ENCODE data around the gene RAD51B. TPM values are rescaled to one million over a fixed set of nuclear protein-coding genes. Genes with fewer than 3 reads are reported as not detected.

RAD51B gene
- polyA plus RNA-seq, 1 donor (not counting 4 experiments of a cell fraction or from before 2014, with no cell fraction given), result 13.3 TPM

- no peaks in the 10 kb centered on the region for H3K4me1 ChIP-seq (ENCODE audit: control insufficient read depth, extremely low read depth, insufficient read depth, low read length)
- no peaks in the 10 kb centered on the region for H4K20me1 ChIP-seq (ENCODE audit: control insufficient read depth, extremely low read depth, insufficient read depth, low read length)
- dilution Hi-C loops (cut with MboI; ENCODE audit: extremely low pct_ligation_motif_present, low sequenced_read_pairs), result no loop called here
- H3K9me1 ChIP-seq (ENCODE audit: control insufficient read depth, extremely low read depth, insufficient read depth, low read length), result no peaks in the 10 kb centered on the region
- TF ChIP-seq EZH2 (IDR thresholded peaks at IDR 0.05; ENCODE audit: low read length), result no peak
- TF ChIP-seq, protein P1, sequence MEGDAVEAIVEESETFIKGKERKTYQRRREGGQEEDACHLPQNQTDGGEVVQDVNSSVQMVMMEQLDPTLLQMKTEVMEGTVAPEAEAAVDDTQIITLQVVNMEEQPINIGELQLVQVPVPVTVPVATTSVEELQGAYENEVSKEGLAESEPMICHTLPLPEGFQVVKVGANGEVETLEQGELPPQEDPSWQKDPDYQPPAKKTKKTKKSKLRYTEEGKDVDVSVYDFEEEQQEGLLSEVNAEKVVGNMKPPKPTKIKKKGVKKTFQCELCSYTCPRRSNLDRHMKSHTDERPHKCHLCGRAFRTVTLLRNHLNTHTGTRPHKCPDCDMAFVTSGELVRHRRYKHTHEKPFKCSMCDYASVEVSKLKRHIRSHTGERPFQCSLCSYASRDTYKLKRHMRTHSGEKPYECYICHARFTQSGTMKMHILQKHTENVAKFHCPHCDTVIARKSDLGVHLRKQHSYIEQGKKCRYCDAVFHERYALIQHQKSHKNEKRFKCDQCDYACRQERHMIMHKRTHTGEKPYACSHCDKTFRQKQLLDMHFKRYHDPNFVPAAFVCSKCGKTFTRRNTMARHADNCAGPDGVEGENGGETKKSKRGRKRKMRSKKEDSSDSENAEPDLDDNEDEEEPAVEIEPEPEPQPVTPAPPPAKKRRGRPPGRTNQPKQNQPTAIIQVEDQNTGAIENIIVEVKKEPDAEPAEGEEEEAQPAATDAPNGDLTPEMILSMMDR (optimal IDR thresholded peaks at IDR 0.05 in 1 of 3, IDR thresholded peaks at IDR 0.05 in 1 of 3, conservative IDR thresholded peaks at IDR 0.05 in 1 of 3; ENCODE audit: extremely low read depth in 1 of 3, insufficient read depth in 2 of 3, low read length in 3 of 3), result no peak
- no peak overlapping the region for H3K27ac ChIP-seq (ENCODE audit: control insufficient read depth, insufficient read depth, low read length)
- H3K4me3 ChIP-seq (ENCODE audit: control insufficient read depth in 2 of 3, extremely low read depth in 1 of 3, insufficient read depth in 2 of 3, low read depth in 1 of 3, low read length in 3 of 3), result no peak overlapping the region
- no peaks in the 10 kb centered on the region for H3K9me3 ChIP-seq (ENCODE audit: control insufficient read depth, low read depth, low read length)
- no peaks in the 10 kb centered on the region for H3K36me3 ChIP-seq (ENCODE audit: control insufficient read depth in 2 of 2, extremely low read depth in 1 of 2, insufficient read depth in 2 of 2, low read length in 2 of 2)
- H3K9ac ChIP-seq (ENCODE audit: control insufficient read depth, extremely low read depth, insufficient read depth, low read length), result no peak overlapping the region
- no peaks in the 10 kb centered on the region for H3K27me3 ChIP-seq (ENCODE audit: control insufficient read depth, extremely low read depth, insufficient read depth, low read length)
- no peak for DNase-seq (ENCODE audit: low read depth, low spot score)
- H2AFZ ChIP-seq (ENCODE audit: control insufficient read depth, low read length), result no peak overlapping the region
- no peaks in the 10 kb centered on the region for H3K79me2 ChIP-seq (ENCODE audit: control insufficient read depth, insufficient read depth, low read length)
- H3K4me2 ChIP-seq (ENCODE audit: control insufficient read depth, extremely low read depth, insufficient read depth, low read depth, low read length), result no peak overlapping the region
- FAIRE-seq, result no peak
Measured at GRCh38 chr14:68341411-68342212, 522.0 kb downstream of the RAD51B start.

DNA sequence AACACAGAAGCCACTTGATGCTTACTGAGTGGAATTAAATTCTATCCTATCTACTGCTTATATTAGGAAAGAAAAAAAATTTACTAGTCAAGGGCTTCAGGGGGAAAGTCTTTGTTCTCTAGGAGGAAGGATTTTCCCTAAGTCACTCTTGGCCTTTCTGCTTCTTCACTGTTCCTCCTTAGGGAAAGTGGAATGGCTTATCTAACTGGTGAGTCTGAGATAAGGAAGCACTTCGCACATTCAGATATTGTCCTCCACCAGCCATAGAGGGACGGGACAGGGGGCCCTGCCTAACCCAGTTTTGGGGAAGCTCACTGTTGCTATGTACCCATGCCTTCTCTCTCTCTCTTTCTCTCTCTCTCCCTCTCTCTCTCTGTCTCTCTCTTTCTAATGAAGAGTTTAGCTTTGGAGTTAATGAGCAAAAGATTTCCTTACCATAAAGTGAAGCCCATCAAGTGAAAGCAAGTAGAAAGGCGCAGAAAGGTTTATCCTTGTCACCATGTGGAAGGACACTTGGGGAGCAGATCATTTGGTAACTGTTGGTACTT lies 522.7 kb downstream of the RAD51B start:
- no peaks in the 10 kb centered on the region for H3K4me1 ChIP-seq (ENCODE audit: control insufficient read depth, extremely low read depth, insufficient read depth, low read length)
- FAIRE-seq, result no peak
- H3K4me2 ChIP-seq (ENCODE audit: control insufficient read depth, extremely low read depth, insufficient read depth, low read depth, low read length), result no peak overlapping the region
- no peaks in the 10 kb centered on the region for H3K9me3 ChIP-seq (ENCODE audit: control insufficient read depth, low read depth, low read length)
- no peak overlapping the region for H3K9ac ChIP-seq (ENCODE audit: control insufficient read depth, extremely low read depth, insufficient read depth, low read length)
- no peaks in the 10 kb centered on the region for H3K36me3 ChIP-seq (ENCODE audit: control insufficient read depth in 2 of 2, extremely low read depth in 1 of 2, insufficient read depth in 2 of 2, low read length in 2 of 2)
- dilution Hi-C loops (cut with MboI; ENCODE audit: extremely low pct_ligation_motif_present, low sequenced_read_pairs), result no loop called here
- TF ChIP-seq EZH2 (IDR thresholded peaks at IDR 0.05; ENCODE audit: low read length), result no peak
- TF ChIP-seq, protein P1 (optimal IDR thresholded peaks at IDR 0.05 in 1 of 3, IDR thresholded peaks at IDR 0.05 in 1 of 3, conservative IDR thresholded peaks at IDR 0.05 in 1 of 3; ENCODE audit: extremely low read depth in 1 of 3, insufficient read depth in 2 of 3, low read length in 3 of 3), result no peak
- no peak for DNase-seq (ENCODE audit: low read depth, low spot score)
- no peak overlapping the region for H3K27ac ChIP-seq (ENCODE audit: control insufficient read depth, insufficient read depth, low read length)
- no peaks in the 10 kb centered on the region for H3K27me3 ChIP-seq (ENCODE audit: control insufficient read depth, extremely low read depth, insufficient read depth, low read length)
- H3K4me3 ChIP-seq (ENCODE audit: control insufficient read depth in 2 of 3, extremely low read depth in 1 of 3, insufficient read depth in 2 of 3, low read depth in 1 of 3, low read length in 3 of 3), result no peak overlapping the region
- H4K20me1 ChIP-seq (ENCODE audit: control insufficient read depth, extremely low read depth, insufficient read depth, low read length), result no peaks in the 10 kb centered on the region
- H3K9me1 ChIP-seq (ENCODE audit: control insufficient read depth, extremely low read depth, insufficient read depth, low read length), result no peaks in the 10 kb centered on the region
- no peak overlapping the region for H2AFZ ChIP-seq (ENCODE audit: control insufficient read depth, low read length)
- no peaks in the 10 kb centered on the region for H3K79me2 ChIP-seq (ENCODE audit: control insufficient read depth, insufficient read depth, low read length)

Measured in keratinocyte (primary cell).